Ascending aorta (tissue), 2 donors: ENCODE measurements around the gene COL11A1. TPM values are rescaled to one million over a fixed set of nuclear protein-coding genes. Genes with fewer than 3 reads are reported as not detected.
"Not testable (repeated sequence)": the region's sequence is repeated elsewhere in the genome, so short reads cannot be mapped to it uniquely, and the experiment has no call there.

ENCODE experiments used
- DNase-seq, 2 donors: peaks; one replicate each; pipeline ENCODE4 v3.0.0-alpha.2; 2019; ENCODE audit warnings: low spot score in 2 of 2
- H3K27ac ChIP-seq, 2 donors: fragments of 200-600 bp; sonication (generic); one replicate each; pipeline ENCODE4 v1.5.1; 2016 to 2017; ENCODE audit warnings: mild to moderate bottlenecking in 1 of 2
- H3K27me3 ChIP-seq: fragments of 200-600 bp; sonication (generic); one replicate; pipeline ENCODE4 v1.5.1; 2017
- H3K36me3 ChIP-seq, 2 donors: fragments of 200-600 bp; sonication (generic); one replicate each; pipeline ENCODE4 v1.5.1; 2016
- H3K4me1 ChIP-seq, 2 donors: fragments of 200-600 bp; sonication (generic); one replicate each; pipeline ENCODE4 v1.5.1; 2016 to 2017; ENCODE audit warnings: mild to moderate bottlenecking in 1 of 2
- H3K4me3 ChIP-seq, 2 donors: fragments of 200-600 bp; sonication (generic); one replicate each; pipeline ENCODE4 v1.5.1; 2016 to 2017; ENCODE audit warnings: mild to moderate bottlenecking in 1 of 2
- H3K9me3 ChIP-seq, 2 donors: fragments of 200-600 bp; sonication (generic); one replicate each; pipeline ENCODE4 v1.5.1; 2016
- CTCF ChIP-seq, 3 experiments: fragments of 200-600 bp in 2 of 3; fragments of 450-650 bp in 1 of 3; sonication (generic) in 2 of 3; IDR thresholded peaks; one replicate each; pipeline ENCODE4 v1.5.1; 2016 to 2019; ENCODE audit warnings: antibody characterized with exemption in 3 of 3, mild to moderate bottlenecking in 1 of 3, moderate library complexity in 1 of 3
- intact Hi-C: fragments of 100-400 bp; cut with DNase I; formaldehyde crosslinking; loops from one replicate; pipeline ENCODE4 v1.15.1; 2023
- total RNA-seq: library from RNA; depleted of rRNA; stranded (reverse); fragments of >200 nt; gene quantifications from one replicate; pipeline ENCODE4 v1.1.0, GENCODE V29; 2016

COL11A1 gene
- total RNA-seq, 1 donor from 2014 or later = not detected

GRCh38 chr1:102952400-102952799, 155.9 kb downstream of the COL11A1 start:
- Histone ChIP-seq H3K9me3 (no peaks in the 10 kb centered on the region), H3K27me3 (no peaks in the 10 kb centered on the region), H3K4me3 (no peak overlapping the region), H3K4me1 (no peaks in the 10 kb centered on the region), H3K27ac (no peak overlapping the region), H3K36me3 (no peaks in the 10 kb centered on the region)
- no peak for TF ChIP-seq CTCF (IDR thresholded peaks at IDR 0.05)
- intact Hi-C loops = no loop called here
- no peak for DNase-seq

GRCh38 chr1:102942324-102942723, 166.0 kb downstream of the COL11A1 start:
- Histone ChIP-seq H3K4me1 (no peaks in the 10 kb centered on the region), H3K27me3 (no peaks in the 10 kb centered on the region), H3K4me3 (no peak overlapping the region), H3K9me3 (no peaks in the 10 kb centered on the region), H3K27ac (no peak overlapping the region), H3K36me3 (no peaks in the 10 kb centered on the region)
- intact Hi-C loops = no loop called here
- no peak for DNase-seq
- TF ChIP-seq CTCF (IDR thresholded peaks at IDR 0.05) = no peak

DNA sequence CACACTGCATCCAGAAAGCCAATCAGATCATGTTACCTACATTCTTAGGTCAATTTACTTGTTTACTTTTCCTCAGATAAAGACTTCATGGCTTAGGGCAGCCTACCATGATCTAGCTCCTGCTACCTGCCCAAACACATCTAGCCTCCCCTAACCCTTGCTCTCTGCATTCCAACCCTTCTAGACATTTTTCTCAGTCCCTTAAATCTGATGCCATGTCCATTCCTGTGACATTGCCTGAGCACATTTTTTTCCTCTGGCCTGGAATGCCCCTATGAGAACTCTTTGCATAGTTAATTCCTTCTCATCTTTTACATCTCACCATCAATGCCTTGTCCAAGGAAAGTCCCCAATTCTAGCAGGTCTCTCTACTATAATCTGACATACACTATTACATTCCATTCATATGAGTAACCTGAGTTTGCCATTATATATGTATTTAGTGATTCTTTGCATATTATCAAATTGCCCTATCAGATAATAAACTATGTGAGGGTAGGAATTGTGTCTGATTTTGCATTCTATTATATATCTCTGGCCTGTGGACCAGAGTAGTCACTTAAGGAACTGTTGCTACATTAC, 166.9 kb downstream of the COL11A1 start:
- H3K27ac ChIP-seq = no peak overlapping the region
- no peak for DNase-seq
- no peaks in the 10 kb centered on the region for H3K36me3 ChIP-seq
- H3K9me3 ChIP-seq = no peaks in the 10 kb centered on the region
- H3K4me1 ChIP-seq = no peaks in the 10 kb centered on the region
- TF ChIP-seq CTCF (IDR thresholded peaks at IDR 0.05) = no peak
- intact Hi-C loops = no loop called here
- H3K4me3 ChIP-seq = no peak overlapping the region
- H3K27me3 ChIP-seq = no peaks in the 10 kb centered on the region

- H3K27me3 ChIP-seq = no peaks in the 10 kb centered on the region
- H3K4me3 ChIP-seq = no peak overlapping the region
- no peak for TF ChIP-seq CTCF (IDR thresholded peaks at IDR 0.05)
- H3K27ac ChIP-seq = no peak overlapping the region
- H3K36me3 ChIP-seq = no peaks in the 10 kb centered on the region
- H3K9me3 ChIP-seq = no peaks in the 10 kb centered on the region
- intact Hi-C loops = no loop called here
- DNase-seq = no peak
- no peaks in the 10 kb centered on the region for H3K4me1 ChIP-seq
These were observed 170.9 kb downstream of the COL11A1 start for GRCh38 chr1:102937401-102937800.

DNA sequence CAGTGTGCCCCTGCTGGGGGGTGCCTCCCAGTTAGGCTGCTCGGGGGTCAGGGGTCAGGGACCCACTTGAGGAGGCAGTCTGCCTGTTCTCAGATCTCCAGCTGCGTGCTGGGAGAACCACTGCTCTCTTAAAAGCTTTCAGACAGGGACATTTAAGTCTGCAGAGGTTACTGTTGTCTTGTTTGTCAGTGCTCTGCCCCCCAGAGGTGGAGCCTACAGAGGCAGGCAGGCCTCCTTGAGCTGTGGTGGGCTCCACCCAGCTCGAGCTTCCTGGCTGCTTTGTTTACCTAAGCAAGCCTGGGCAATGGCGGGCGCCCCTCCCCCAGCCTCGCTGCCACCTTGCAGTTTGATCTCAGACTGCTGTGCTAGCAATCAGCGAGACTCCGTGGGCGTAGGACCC, 175.0 kb downstream of the COL11A1 start:
- H3K27me3 ChIP-seq, intact Hi-C loops, DNase-seq, H3K27ac ChIP-seq, H3K4me3 ChIP-seq, H3K4me1 ChIP-seq, H3K9me3 ChIP-seq, H3K36me3 ChIP-seq: not testable (repeated sequence)

- no peak overlapping the region for H3K27ac ChIP-seq
- no peaks in the 10 kb centered on the region for H3K27me3 ChIP-seq
- no peak for DNase-seq
- TF ChIP-seq CTCF (IDR thresholded peaks at IDR 0.05) = no peak
- no peak overlapping the region for H3K4me3 ChIP-seq
- H3K9me3 ChIP-seq = no peaks in the 10 kb centered on the region
- H3K36me3 ChIP-seq = no peaks in the 10 kb centered on the region
- intact Hi-C loops = no loop called here
- H3K4me1 ChIP-seq = no peaks in the 10 kb centered on the region
These were observed 188.7 kb downstream of the COL11A1 start for GRCh38 chr1:102919659-102920058.
